Endodermal cell (in vitro differentiated cells): ENCODE results near the gene NAA60. TPM values are rescaled to one million over a fixed set of nuclear protein-coding genes. Genes with fewer than 3 reads are reported as not detected.

Experiments
- DNase-seq: peaks from one replicate; pipeline ENCODE4 v3.0.0-alpha.2; 2017
- H3K27ac ChIP-seq: 2 replicates; pipeline ENCODE4 v1.5.1; 2013; ENCODE audit warnings: mild to moderate bottlenecking, low read depth, low read length, moderate library complexity
- H3K27me3 ChIP-seq: 2 replicates; pipeline ENCODE4 v1.6.1; 2013; ENCODE audit warnings: mild to moderate bottlenecking, low read length, moderate library complexity; ENCODE audit not compliant: insufficient read depth, control insufficient read depth, poor library complexity, severe bottlenecking
- H3K36me3 ChIP-seq: 2 replicates; pipeline ENCODE4 v1.7.0; 2013; ENCODE audit warnings: mild to moderate bottlenecking, low read length, moderate library complexity; ENCODE audit not compliant: control insufficient read depth, insufficient read depth
- H3K4me1 ChIP-seq: one replicate; pipeline ENCODE4 v1.7.0; 2013; ENCODE audit warnings: low read length; ENCODE audit not compliant: control insufficient read depth, insufficient read depth
- H3K4me3 ChIP-seq: 2 replicates; pipeline ENCODE4 v1.5.1; 2013; ENCODE audit warnings: mild to moderate bottlenecking, low read length, moderate library complexity
- H3K9ac ChIP-seq: 2 replicates; pipeline ENCODE4 v1.6.1; 2013; ENCODE audit warnings: mild to moderate bottlenecking, low read length, moderate library complexity; ENCODE audit not compliant: poor library complexity, severe bottlenecking; ENCODE audit errors: extremely low read depth
- H3K9me3 ChIP-seq: 2 replicates; pipeline ENCODE4 v1.6.1; 2013; ENCODE audit warnings: mild to moderate bottlenecking, low read length, moderate library complexity; ENCODE audit not compliant: control insufficient read depth
- H3K27ac Mint-ChIP-seq: 2 replicates; pipeline ENCODE4 v1.8.0; 2020; ENCODE audit warnings: mixed read lengths
- H3K27me3 Mint-ChIP-seq: 2 replicates; pipeline ENCODE4 v1.8.0; 2021; ENCODE audit warnings: mild to moderate bottlenecking, mixed read lengths; ENCODE audit not compliant: insufficient read depth
- H3K36me3 Mint-ChIP-seq: 2 replicates; pipeline ENCODE4 v1.8.0; 2020; ENCODE audit warnings: low read depth, mixed read lengths
- H3K4me1 Mint-ChIP-seq: 2 replicates; pipeline ENCODE4 v1.8.0; 2020; ENCODE audit warnings: mixed read lengths
- H3K4me3 Mint-ChIP-seq: 2 replicates; pipeline ENCODE4 v1.8.0; 2020; ENCODE audit warnings: mild to moderate bottlenecking, moderate library complexity, mixed read lengths
- H3K9me3 Mint-ChIP-seq: 2 replicates; pipeline ENCODE4 v1.8.0; 2020; ENCODE audit warnings: mild to moderate bottlenecking, mixed read lengths
- WGBS, 2 experiments: methylation state at CpG; one replicate each; pipeline versions ENCODE4 v1.1.5 to v1.1.7; 2013; ENCODE audit warnings: missing lambda C conversion rate in 2 of 2, mixed read lengths in 1 of 2; ENCODE audit not compliant: insufficient coverage in 1 of 2, insufficient read length in 1 of 2; 5-methylcytosine and 5-hydroxymethylcytosine counted together
- total RNA-seq, 2 donors: library from RNA; stranded (reverse); fragmentation: NEBNext Ultra II Directional in 1 of 2; extraction: Animal tissue kit (Norgen Biotek cat#: 25700) in 1 of 2; gene quantifications; 2 replicates in 1 of 2; 3 replicates in 1 of 2; pipeline ENCODE4 v1.2.1, GENCODE V29; 2021
- TF ChIP-seq, protein P1 (sequence below): fragments of 200-600 bp; sonication (generic); conservative IDR thresholded peaks from 2 replicates; pipeline ENCODE4 v1.5.0; 2021; ENCODE audit warnings: antibody characterized with exemption, mild to moderate bottlenecking

NAA60 gene
- total RNA-seq, 2 donors from 2014 or later, result 54.5 to 61.8 TPM

DNA sequence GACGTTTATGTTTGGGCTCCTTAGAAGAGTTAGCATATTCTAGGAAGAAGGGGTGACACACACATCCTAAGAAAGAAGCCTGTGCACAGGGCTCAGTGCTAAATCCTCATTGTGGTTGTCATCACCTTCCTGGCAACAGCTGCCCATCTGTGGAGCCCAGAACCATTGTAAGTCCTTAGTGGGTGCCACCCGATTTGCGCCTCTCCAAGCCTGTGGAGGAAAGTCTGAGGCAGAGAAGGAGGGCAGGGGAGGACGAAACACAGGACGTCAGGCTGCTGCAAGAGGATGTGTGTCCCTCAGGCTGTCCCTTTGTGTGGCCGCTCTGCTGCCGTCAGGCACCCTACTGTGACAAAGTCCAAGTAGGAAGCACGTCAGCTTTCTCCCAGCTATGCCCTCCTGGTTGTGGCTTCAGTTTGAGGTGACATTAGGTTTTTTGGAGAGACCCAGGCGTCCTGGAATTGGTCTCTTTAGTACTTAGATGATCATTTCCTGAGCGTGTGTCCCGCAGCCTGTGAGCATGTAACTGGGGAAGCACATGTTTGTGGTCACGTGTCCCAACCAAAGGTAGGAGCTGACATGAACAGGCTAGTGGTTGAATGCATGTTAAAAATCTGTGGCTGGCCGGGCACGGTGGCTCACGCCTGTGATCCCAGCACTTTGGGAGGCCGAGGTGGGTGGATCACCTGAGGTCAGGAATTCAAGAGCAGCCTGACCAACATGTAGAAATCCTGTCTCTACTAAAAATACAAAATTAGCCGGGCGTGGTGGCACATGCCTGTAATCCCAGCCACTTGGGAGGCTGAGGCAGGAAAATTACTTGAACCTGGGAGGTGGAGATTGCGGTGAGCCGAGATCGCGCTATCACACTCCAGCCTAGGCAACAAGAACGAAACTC lies 68.1 kb downstream of the NAA60 start:
- Mint-ChIP-seq H3K27ac (no peak overlapping the region), H3K36me3 (peaks cover 74% of the 10 kb centered on the region), H3K9me3 (no peaks in the 10 kb centered on the region), H3K4me3 (no peak overlapping the region), H3K4me1 (no peaks in the 10 kb centered on the region), H3K27me3 (no peaks in the 10 kb centered on the region)
- Histone ChIP-seq H3K9ac (no peak overlapping the region), H3K9me3 (no peaks in the 10 kb centered on the region), H3K36me3 (peaks cover 80% of the 10 kb centered on the region), H3K27ac (no peak overlapping the region), H3K4me1 (no peaks in the 10 kb centered on the region), H3K27me3 (no peaks in the 10 kb centered on the region), H3K4me3 (no peak overlapping the region)
- 91 to 96% methylated on average over 21 to 23 of the region's 23 CpGs for WGBS, 2 experiments
- TF ChIP-seq, protein P1, sequence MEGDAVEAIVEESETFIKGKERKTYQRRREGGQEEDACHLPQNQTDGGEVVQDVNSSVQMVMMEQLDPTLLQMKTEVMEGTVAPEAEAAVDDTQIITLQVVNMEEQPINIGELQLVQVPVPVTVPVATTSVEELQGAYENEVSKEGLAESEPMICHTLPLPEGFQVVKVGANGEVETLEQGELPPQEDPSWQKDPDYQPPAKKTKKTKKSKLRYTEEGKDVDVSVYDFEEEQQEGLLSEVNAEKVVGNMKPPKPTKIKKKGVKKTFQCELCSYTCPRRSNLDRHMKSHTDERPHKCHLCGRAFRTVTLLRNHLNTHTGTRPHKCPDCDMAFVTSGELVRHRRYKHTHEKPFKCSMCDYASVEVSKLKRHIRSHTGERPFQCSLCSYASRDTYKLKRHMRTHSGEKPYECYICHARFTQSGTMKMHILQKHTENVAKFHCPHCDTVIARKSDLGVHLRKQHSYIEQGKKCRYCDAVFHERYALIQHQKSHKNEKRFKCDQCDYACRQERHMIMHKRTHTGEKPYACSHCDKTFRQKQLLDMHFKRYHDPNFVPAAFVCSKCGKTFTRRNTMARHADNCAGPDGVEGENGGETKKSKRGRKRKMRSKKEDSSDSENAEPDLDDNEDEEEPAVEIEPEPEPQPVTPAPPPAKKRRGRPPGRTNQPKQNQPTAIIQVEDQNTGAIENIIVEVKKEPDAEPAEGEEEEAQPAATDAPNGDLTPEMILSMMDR, result no peak
- DNase-seq, result no peak

DNA sequence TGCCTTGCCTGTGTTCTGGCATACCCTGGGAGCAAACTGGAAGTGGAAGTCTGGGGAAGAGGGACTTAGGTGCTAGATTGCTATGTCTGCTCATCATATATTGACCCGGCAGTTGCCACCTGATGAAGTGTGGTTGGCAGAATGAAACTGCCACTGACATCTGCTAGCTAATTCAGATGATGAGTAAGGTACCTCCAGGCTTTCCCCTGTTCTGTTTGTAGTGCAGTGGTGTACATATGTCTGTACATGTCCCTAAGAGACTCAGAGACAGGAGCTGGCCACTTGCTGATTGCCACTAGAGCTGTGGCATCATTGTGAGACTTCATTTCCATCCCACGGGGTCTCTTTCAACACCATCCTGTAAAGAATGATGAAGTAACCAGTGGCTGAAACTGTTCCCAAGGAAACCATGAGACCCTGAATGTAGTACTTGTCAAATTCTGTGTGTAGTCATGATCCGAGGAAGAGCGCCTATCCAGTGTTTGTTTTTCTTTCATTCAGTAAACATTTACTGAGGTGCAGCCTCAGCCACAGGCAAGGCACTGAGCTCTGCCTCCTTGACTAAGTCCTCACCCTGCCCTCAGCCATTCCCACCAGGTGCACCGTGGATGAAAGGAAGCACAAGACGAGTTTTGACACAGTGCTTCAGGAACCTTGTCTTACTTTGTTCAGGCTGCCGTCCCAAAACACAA lies 70.6 kb downstream of the NAA60 start:
- no peaks in the 10 kb centered on the region for H3K4me1 ChIP-seq
- no peak for DNase-seq
- Mint-ChIP-seq H3K27ac (no peak overlapping the region), H3K36me3 (peaks cover 66% of the 10 kb centered on the region), H3K9me3 (no peaks in the 10 kb centered on the region), H3K27me3 (no peaks in the 10 kb centered on the region), H3K4me3 (no peak overlapping the region), H3K4me1 (no peaks in the 10 kb centered on the region)
- H3K36me3 ChIP-seq, result peaks cover 70% of the 10 kb centered on the region
- TF ChIP-seq, protein P1, result no peak
- no peak overlapping the region for H3K27ac ChIP-seq
- no peaks in the 10 kb centered on the region for H3K27me3 ChIP-seq
- H3K4me3 ChIP-seq, result no peak overlapping the region
- WGBS, 2 experiments, result 92 to 95% methylated on average over 7 of the region's 7 CpGs
- no peaks in the 10 kb centered on the region for H3K9me3 ChIP-seq
- H3K9ac ChIP-seq, result no peak overlapping the region

DNA sequence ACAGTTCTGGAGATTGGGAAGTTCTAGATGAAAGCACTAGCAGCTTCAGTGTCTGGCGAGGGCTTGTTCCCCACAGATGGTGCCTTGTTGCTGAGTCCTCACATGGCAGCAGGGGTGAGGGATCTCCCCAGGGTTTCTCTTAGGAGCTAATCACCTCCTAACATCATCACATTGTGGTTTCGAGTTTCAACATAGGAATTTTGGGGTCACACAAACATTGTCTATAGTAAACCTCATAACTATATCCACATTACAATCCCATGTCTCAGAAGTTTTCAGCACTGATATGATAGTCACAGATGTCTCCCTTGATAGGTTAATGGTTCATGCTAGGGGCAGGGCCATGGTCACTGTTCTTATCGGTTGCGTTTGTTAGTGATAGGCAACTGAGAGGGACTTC lies 71.1 kb downstream of the NAA60 start:
- TF ChIP-seq, protein P1, result no peak
- H3K27ac ChIP-seq, result no peak overlapping the region
- Mint-ChIP-seq H3K27ac (no peak overlapping the region), H3K4me3 (no peak overlapping the region), H3K27me3 (no peaks in the 10 kb centered on the region), H3K4me1 (no peaks in the 10 kb centered on the region), H3K9me3 (no peaks in the 10 kb centered on the region), H3K36me3 (peaks cover 65% of the 10 kb centered on the region)
- 89% methylated on average over 4 of the region's 4 CpGs for WGBS, 2 experiments
- no peak overlapping the region for H3K4me3 ChIP-seq
- H3K9me3 ChIP-seq, result no peaks in the 10 kb centered on the region
- no peaks in the 10 kb centered on the region for H3K4me1 ChIP-seq
- H3K36me3 ChIP-seq, result peaks cover 70% of the 10 kb centered on the region
- no peaks in the 10 kb centered on the region for H3K27me3 ChIP-seq
- DNase-seq, result no peak
- no peak overlapping the region for H3K9ac ChIP-seq
